ENCODE measurements around the gene TAC3.

TAC3 gene

GRCh38 chr12:57051011-57051410 is 34.7 kb upstream of the TAC3 start:
- no peak for DNase-seq (ENCODE audit: low read depth)
- TF ChIP-seq MAX (IDR thresholded peaks at IDR 0.05; ENCODE audit: low read depth, low read length) (no peak), MYC (IDR thresholded peaks at IDR 0.05; ENCODE audit: low read depth, low read length) (no peak), CTCF (IDR thresholded peaks at IDR 0.05; ENCODE audit: low read depth, low read length) (no peak), POLR2A (IDR thresholded peaks at IDR 0.05; ENCODE audit: extremely low read depth, insufficient read length) (no peak)
- H3K4me3 ChIP-seq (ENCODE audit: low read depth, low read length) = no peak overlapping the region

- peak; percentile 32 for DNase-seq (ENCODE audit: low read depth)
- H3K4me3 ChIP-seq (ENCODE audit: low read depth, low read length) = no peak within 1 kb of the TSS
- no peak for TF ChIP-seq POLR2A (IDR thresholded peaks at IDR 0.05; ENCODE audit: extremely low read depth, insufficient read length)
- TF ChIP-seq MYC (IDR thresholded peaks at IDR 0.05; ENCODE audit: low read depth, low read length) = no peak
- TF ChIP-seq CTCF (IDR thresholded peaks at IDR 0.05; ENCODE audit: low read depth, low read length) = no peak
- TF ChIP-seq MAX (IDR thresholded peaks at IDR 0.05; ENCODE audit: low read depth, low read length) = no peak
Observed at GRCh38 chr12:57049890-57050289, 33.6 kb upstream of the TAC3 start, which contains the start of gene MYO1A. Gene MYO1A (minus strand): TSS chr12:57050129. CDS start chr12:57048323, 1,806 bp downstream.

- no peak for DNase-seq (ENCODE audit: low read depth)
- no peak overlapping the region for H3K4me3 ChIP-seq (ENCODE audit: low read depth, low read length)
- no peak for TF ChIP-seq CTCF (IDR thresholded peaks at IDR 0.05; ENCODE audit: low read depth, low read length)
- no peak for TF ChIP-seq POLR2A (IDR thresholded peaks at IDR 0.05; ENCODE audit: extremely low read depth, insufficient read length)
- TF ChIP-seq MAX (IDR thresholded peaks at IDR 0.05; ENCODE audit: low read depth, low read length) = no peak
- no peak for TF ChIP-seq MYC (IDR thresholded peaks at IDR 0.05; ENCODE audit: low read depth, low read length)
Observed at GRCh38 chr12:57049119-57049446, 32.8 kb upstream of the TAC3 start.

GRCh38 chr12:57048423-57049118 is 32.2 kb upstream of the TAC3 start:
- TF ChIP-seq MYC (IDR thresholded peaks at IDR 0.05; ENCODE audit: low read depth, low read length) (no peak), CTCF (IDR thresholded peaks at IDR 0.05; ENCODE audit: low read depth, low read length) (no peak), MAX (IDR thresholded peaks at IDR 0.05; ENCODE audit: low read depth, low read length) (no peak), POLR2A (IDR thresholded peaks at IDR 0.05; ENCODE audit: extremely low read depth, insufficient read length) (no peak)
- DNase-seq (ENCODE audit: low read depth) = peak; percentile 88
- H3K4me3 ChIP-seq (ENCODE audit: low read depth, low read length) = peak overlapping the region; percentile 35

- H3K4me3 ChIP-seq (ENCODE audit: low read depth, low read length) = peak overlapping the region; percentile 35
- DNase-seq (ENCODE audit: low read depth) = no peak
- no peak for TF ChIP-seq MYC (IDR thresholded peaks at IDR 0.05; ENCODE audit: low read depth, low read length)
- no peak for TF ChIP-seq MAX (IDR thresholded peaks at IDR 0.05; ENCODE audit: low read depth, low read length)
- no peak for TF ChIP-seq CTCF (IDR thresholded peaks at IDR 0.05; ENCODE audit: low read depth, low read length)
- TF ChIP-seq POLR2A (IDR thresholded peaks at IDR 0.05; ENCODE audit: extremely low read depth, insufficient read length) = no peak
Observed at GRCh38 chr12:57047981-57048380, 31.7 kb upstream of the TAC3 start.

Measured in NB4 (cell line).